BJ (cell line): ENCODE measurements around the gene NUMBL. TPM values are rescaled to one million over a fixed set of nuclear protein-coding genes. Genes with fewer than 3 reads are reported as not detected.

Experiments
- CTCF ChIA-PET: fragments of 350-600 bp; formaldehyde crosslinking; extraction: SDS; loops from one replicate; lab custom pipeline; 2021; ENCODE audit warnings: antibody characterized with exemption, inconsistent platforms; lab: Yijun Ruan, JAX
- POLR2A ChIA-PET: fragments of 300-600 bp; sonication (Branson Sonifier 250); formaldehyde crosslinking; extraction: SDS; loops from one replicate; lab custom pipeline; 2021; ENCODE audit warnings: antibody characterized with exemption; lab: Charles Lee
- DNase-seq: peaks from one replicate; pipeline ENCODE4 v3.0.0-alpha.2; 2011; ENCODE audit warnings: low read depth
- H3K27me3 ChIP-seq: 2 replicates; pipeline ENCODE4 v1.6.0; 2011; ENCODE audit warnings: low read length; ENCODE audit not compliant: control insufficient read depth, insufficient read depth
- H3K36me3 ChIP-seq: 2 replicates; pipeline ENCODE4 v1.5.1; 2011; ENCODE audit warnings: low read length; ENCODE audit not compliant: control insufficient read depth, insufficient read depth
- H3K4me3 ChIP-seq: 2 replicates; pipeline ENCODE4 v1.5.1; 2011; ENCODE audit warnings: low read depth, mild to moderate bottlenecking, control low read depth, low read length
- CTCF ChIP-seq: IDR thresholded peaks from 2 replicates; pipeline ENCODE4 v1.5.1; 2011; ENCODE audit warnings: low read depth, mild to moderate bottlenecking, control low read depth, inconsistent platforms, low read length, moderate library complexity; ENCODE audit not compliant: insufficient read depth
- polyA plus RNA-seq: library from polyadenylated mRNA; depleted of rRNA; stranded (reverse); fragments of >200 nt; gene quantifications from 2 replicates; pipeline ENCODE4 v1.2.3, GENCODE V29; 2011

NUMBL gene
- polyA plus RNA-seq, 1 experiment = 28.6 TPM

- POLR2A ChIA-PET = no interaction called here
- peaks cover 35% of the 10 kb centered on the region for H3K36me3 ChIP-seq
- H3K4me3 ChIP-seq = no peak overlapping the region
- H3K27me3 ChIP-seq = no peaks in the 10 kb centered on the region
- no peak for DNase-seq
- CTCF ChIA-PET = no interaction called here
- no peak for TF ChIP-seq CTCF
These were observed 23.5 kb downstream of the NUMBL start for GRCh38 chr19:40666803-40667438.

- TF ChIP-seq CTCF = no peak
- Histone ChIP-seq H3K27me3 (no peaks in the 10 kb centered on the region), H3K36me3 (peaks cover 12% of the 10 kb centered on the region), H3K4me3 (peak overlapping the region; percentile 52)
- no peak for DNase-seq
- POLR2A ChIA-PET = interaction anchor here (0.7 to 1.2 kb wide), 2 partner anchors 114 to 374 kb away, joined by 3 read pairs; partner anchors contain the start of gene RAB4B
- CTCF ChIA-PET = interaction anchor here (0.6 to 5.4 kb wide), 40 partner anchors 8 to 634 kb away, joined by 3 to 49 read pairs (median 4); partner anchors contain the start of genes COQ8B, ITPKC, NUMBL and RAB4B
These were observed 26.5 kb downstream of the NUMBL start for GRCh38 chr19:40663695-40664692.

GRCh38 chr19:40662925-40663694, 27.3 kb downstream of the NUMBL start:
- peak; percentile 91 for TF ChIP-seq CTCF
- ChIA-PET CTCF (interaction anchor here (0.6 to 5.4 kb wide), 40 partner anchors 8 to 635 kb away, joined by 3 to 49 read pairs (median 4); partner anchors contain the start of genes NUMBL and RAB4B), POLR2A (interaction anchor here (0.7 to 1.2 kb wide), 2 partner anchors 115 to 373 kb away, joined by 3 read pairs; partner anchors contain the start of gene RAB4B)
- DNase-seq = no peak
- Histone ChIP-seq H3K4me3 (peak overlapping the region; percentile 52), H3K27me3 (no peaks in the 10 kb centered on the region), H3K36me3 (peaks cover 10% of the 10 kb centered on the region)

GRCh38 chr19:40661616-40662015, 28.8 kb downstream of the NUMBL start:
- DNase-seq = no peak
- TF ChIP-seq CTCF = no peak
- Histone ChIP-seq H3K36me3 (no peaks in the 10 kb centered on the region), H3K4me3 (no peak overlapping the region), H3K27me3 (no peaks in the 10 kb centered on the region)
- POLR2A ChIA-PET = no interaction called here
- CTCF ChIA-PET = interaction anchor here (0.6 to 5.4 kb wide), 14 partner anchors 8 to 1730 kb away, joined by 3 to 49 read pairs (median 4); partner anchors contain the start of gene RAB4B
